Stimulated activated CD4-positive, alpha-beta T cell treated with anti-CD3 and anti-CD28 coated beads, Interleukin-4, amount 100 ng/mL, for 4 hours (primary cell): ENCODE data around the gene LSAMP.

Experiments
- DNase-seq, 2 experiments: peaks; one replicate each; pipeline ENCODE4 v3.0.0-alpha.2; 2020

The LSAMP gene

DNA sequence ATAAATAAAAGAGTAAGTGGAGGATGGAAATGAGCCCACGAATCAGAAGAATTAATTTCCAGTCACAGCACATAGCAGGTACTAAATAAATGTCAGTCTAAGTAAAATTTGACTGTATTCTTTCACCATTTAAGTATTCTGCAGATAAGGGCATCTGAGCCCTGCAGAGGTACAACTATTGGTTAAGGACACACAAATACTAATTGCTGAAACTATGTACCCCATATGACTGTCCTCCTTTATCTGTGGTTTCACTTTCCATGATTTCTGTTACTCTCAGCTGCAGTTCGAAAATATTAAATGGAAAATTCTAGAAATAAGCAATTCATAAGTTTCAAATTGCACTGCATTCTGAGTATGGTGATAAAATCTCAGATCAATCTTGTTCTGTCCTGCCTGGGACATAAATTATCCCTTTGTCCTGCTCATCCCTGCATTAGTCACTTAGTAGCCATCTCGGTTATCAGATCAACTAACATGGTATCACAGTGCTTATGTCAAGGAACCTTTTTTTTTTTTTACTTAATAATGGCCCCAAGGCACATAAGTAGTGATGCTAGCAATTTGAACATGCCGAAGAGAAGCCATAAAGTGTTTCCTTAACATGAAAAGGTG, 95.1 kb downstream of the LSAMP start:
- no peak for DNase-seq

DNA sequence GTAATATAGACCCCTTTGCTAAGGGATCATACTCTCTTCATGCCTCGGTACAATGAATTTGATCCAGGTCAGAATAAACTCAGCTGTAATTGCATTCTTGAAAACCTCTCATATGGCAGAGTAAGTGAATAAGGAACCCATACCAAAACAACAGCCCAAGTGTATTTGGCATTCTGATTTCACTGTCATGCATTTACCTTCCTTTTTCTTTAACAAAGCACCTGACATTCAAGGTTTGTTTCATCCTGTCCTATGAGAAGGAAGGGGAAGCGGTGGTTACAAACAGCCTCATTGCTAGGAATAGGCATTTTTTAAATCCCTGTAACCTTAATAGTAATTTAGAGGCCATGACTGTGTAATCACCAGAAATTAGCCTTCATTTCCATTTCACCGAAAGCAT, 97.1 kb downstream of the LSAMP start:
- DNase-seq, result no peak

DNA sequence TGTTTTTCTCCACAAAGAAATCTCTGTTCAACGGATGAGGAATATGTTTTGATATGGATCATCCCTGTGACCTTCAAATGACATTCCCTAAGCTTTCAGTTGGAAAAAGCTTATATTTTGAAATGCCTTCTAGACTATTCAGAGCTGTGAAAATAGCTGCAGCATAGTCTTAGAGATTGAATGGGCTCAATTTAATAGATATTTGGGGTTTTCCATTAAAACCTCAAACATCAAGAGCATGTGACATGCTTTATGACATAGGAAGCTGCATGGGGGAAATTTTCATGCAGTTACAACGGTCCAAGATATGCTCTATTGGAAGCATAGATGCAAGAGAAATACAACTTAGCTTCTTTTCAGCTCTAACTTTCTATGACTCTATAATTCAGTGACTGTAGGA, 102.8 kb downstream of the LSAMP start:
- no peak for DNase-seq

DNA sequence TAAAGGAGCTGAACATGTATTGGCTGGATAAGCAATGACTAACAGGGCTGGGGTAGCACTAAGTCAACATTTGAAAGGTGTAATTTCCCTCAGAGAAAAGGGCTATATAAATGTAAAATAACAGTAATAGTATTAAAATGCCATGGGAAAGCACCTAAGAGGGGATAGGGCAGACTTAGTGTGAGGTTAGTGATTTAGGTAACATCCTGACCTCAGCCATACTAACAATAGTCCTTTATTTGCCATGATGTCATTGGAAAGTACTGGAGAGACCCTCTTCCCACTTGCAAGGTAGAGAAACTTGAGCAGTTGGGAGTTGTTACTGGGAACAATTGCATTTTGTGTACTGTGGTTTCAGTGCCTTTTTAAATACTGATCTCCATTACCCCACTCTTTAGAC, 103.4 kb downstream of the LSAMP start:
- DNase-seq, result no peak

DNA sequence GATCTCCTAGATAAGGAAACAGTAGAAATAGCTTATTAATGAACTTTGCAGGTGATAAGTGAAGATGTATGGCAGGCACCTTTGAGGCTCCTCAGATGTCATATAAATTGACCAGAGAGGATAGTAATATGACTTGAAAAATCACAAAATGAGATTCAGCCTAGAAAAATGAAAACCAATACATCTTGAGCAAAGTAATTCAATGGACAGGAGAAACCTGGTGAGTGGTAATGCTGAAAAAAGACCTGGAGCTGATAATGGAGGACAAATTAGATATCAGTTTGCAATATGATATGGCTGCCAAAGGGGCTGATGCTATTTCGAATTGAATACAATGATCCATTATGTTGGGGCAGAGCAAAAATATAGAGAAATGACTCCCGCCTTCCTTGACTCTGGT, 103.9 kb downstream of the LSAMP start:
- DNase-seq, result no peak

DNA sequence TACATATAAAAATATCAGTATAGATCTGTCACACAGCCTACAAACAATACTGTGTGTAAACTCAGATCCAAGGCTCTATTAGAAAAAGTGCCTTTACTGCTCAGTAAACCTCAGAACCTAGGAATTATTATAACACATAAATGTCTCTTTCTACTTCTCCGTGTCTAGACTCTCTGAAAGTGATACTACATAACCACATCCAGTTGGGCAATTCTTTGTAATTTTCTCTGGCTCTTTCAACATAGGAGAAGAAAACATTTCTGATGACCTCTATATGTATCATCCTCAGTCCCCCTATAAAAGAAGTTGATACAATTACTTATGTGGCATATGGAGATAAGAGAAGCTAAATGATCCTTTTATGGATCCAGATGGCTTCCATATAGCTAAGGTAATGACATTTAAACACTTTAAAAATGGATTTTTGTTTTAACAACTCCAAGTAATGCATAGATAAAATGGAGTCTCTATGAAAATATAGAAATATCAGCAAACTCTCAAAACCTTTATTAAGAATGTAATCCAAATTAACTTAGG, 104.5 kb downstream of the LSAMP start:
- DNase-seq, result no peak

DNA sequence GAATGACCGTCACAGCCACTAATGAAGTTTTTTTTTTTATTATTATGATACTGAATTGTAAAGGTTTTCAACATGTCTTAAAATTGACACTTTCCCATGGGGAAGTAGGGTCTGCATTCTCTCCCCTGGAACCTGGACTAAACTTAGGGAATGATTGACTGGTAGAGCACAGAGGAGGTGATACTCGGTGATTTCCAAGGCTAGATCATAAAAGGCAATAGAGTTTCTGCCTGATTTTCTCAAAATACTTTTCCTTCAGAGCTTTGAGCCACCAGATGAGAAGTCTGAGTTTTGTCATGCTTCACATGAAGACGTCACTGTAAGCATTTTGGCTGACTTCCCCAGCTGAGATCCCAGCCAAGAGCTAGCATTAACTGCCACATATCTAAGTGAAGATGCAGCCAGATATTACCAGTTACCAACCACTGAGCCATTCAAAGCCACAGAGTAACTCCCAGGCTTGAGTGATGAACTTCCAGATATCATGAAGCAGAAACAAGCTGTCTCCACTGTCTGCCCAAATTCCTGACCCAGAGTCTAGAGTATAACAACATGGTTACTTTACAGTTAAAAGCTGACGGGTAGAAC, 105.8 kb downstream of the LSAMP start:
- no peak for DNase-seq

DNA sequence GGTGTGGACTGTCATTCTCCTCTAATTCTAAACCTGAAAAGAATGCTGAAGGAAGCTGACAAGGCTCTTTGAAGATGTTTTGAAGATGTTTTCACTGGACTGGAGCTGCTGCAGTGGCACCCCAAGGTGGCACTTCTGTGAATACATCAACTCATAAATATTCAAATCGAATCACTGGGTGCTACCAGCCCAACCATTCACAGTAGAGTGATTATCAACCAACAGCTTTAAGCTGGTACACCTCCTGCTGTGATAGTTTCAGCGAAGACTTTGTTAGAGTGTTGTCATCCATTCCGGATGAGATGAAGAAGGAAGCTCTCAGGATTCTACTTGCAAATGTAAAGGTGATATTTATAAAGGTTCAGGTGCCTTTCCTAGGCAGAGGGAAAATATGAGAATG, 106.6 kb downstream of the LSAMP start:
- DNase-seq, result no peak

DNA sequence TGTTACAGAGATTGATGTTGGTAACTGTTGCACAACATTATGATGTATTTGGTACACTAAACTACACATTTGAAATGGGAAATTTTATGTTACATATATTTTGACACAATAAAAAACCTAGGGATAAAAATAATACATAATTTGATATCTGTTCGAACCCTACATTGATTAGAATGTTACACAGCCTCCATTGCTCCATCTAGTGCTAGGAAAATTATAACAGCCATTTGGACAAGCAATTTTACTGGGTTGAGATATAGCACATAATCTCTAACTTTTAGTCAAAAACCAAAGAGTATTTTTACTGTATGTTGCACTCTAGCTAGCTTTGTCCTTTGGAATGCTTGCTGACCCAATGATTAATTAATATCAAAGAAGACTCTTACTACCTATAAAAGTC, 108.1 kb downstream of the LSAMP start:
- DNase-seq, result no peak

DNA sequence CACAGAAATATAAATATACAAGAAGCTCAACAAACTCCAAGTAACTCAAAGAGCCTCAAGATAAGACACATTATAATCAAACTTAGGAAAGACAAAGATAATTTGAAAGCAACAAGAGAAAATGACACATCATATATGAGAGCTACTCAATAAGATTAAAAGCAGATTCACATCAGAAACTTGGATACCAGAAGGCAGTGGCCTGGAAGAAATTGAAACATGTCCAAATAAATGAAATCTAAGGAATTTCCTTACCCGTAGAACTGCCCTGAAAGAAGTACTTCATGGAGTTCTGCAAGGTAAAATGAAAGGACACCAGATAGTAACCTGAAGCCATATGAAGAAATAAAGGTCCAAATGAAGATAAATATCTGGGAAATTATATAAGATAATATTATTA, 113.9 kb downstream of the LSAMP start:
- DNase-seq, result no peak

DNA sequence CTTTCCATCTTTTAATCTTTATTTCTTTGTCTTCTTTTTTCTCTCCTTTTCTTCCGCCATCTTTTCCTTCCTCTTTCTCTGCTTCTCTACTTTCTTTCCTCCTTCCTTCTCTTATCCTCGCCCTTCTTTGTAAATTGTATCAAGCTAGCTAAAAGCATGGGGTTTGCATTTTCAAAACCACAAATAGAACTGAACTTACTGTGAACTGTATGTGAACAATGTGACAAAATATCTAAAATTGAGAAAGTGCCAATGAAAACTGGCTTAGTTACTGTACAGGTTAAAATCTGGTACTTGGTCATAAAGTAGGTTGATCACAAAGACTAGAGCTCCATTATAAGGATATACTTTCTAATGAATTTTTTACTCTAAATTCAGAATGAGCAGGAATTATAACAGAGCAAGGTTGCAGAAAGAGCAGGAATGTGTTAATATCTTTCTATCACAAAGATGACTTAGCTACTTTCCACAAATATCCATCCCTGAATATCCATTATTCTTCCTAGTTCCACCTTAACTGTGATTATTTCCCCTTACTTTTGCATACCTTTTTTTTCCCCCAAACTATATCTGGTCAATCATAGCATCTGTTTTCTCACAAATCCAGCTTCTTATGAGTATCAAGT, 122.4 kb downstream of the LSAMP start:
- no peak for DNase-seq

DNA sequence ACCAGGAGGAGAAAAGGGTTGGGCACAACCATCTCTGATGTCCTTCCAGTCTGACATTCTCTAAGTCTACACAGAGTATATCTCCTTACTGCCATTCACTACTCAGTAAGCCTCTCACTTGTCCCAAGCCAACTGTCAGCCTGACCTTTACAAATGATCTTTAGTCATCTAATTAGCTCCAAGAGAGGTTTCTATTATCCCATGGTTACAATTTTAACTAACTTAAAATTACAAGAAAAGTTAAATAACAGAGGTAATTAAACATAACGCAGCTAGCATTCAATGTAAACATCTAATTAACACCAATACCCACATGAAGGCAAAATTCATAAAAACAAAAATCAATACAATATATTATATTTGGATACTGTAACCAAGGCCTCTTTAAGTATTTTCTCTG, 126.9 kb downstream of the LSAMP start:
- DNase-seq, result no peak

DNA sequence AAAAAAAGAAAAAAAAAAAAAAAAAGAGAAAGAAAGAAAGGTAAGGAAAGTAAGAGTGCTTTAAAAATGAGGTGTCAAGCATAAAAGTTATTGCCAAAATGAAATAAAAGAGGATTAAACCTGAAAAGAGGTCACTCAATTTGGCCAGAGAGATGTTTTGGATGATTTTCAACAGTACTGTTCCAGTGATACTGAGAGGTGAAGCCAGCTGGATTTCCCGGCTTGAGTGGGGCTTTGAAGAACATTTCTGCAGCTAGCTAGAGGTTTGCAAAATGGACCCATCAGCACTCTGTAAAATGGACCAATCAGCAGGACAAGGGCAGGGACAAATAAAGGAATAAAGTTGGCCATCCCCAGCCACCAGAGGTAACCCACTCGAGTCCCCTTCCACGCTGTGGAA, 128.5 kb downstream of the LSAMP start:
- DNase-seq, result no peak

DNA sequence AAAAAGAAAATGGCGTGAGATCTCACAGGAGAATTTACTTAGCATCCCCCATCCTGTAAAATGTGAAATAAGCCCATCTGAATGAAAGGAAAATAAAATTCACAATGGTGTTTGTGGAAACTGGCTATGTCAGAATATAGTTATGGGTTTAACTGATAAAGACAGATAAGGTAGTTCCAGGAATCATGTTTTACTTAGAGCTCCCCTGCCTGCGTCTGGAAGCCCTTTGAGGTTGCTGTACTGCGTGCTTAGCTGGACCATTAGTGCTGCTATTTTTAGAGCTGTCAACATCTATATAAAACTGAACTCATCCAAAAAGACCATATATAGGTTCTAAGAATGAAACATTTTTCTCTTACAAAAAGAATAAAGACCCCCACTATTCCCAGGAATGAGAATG, 130.8 kb downstream of the LSAMP start:
- no peak for DNase-seq

DNA sequence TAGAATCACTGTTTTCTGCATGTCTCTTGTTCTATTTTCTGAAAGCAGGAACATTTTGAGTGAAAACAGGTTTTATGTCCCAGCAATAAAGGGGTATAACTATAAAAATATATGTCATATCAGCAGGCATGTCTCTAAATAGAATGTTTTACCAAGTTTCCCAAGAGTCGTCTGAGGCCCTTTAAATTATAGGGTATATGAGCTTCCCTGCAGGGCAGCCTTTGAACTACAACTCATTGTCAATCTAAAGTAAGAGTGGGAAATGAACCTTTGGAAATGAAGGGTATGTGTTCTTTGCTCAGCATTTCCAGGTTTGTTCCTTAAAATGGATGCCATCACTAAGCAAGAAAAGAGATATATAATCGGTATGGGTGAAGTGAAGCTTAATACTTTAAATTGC, 138.6 kb downstream of the LSAMP start:
- DNase-seq, result no peak

DNA sequence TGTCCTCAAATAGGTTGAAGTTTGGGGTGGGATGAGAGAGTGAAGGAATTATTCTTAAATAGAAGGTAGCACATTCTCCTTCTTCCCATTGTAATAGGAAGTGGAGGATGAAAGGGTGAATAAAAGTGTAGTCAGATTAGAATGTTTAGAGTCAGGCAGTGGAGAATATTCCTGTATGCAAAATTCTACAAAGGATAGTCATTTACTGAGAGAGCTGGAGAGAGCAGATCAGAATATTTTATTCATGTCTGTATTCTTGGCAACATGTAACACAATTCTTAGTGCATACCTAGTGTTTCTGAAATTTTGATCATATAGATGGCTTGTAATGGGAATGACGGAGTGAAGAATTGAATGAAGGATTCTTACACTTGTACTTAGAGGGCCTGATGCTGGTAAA, 139.1 kb downstream of the LSAMP start:
- DNase-seq, result no peak

DNA sequence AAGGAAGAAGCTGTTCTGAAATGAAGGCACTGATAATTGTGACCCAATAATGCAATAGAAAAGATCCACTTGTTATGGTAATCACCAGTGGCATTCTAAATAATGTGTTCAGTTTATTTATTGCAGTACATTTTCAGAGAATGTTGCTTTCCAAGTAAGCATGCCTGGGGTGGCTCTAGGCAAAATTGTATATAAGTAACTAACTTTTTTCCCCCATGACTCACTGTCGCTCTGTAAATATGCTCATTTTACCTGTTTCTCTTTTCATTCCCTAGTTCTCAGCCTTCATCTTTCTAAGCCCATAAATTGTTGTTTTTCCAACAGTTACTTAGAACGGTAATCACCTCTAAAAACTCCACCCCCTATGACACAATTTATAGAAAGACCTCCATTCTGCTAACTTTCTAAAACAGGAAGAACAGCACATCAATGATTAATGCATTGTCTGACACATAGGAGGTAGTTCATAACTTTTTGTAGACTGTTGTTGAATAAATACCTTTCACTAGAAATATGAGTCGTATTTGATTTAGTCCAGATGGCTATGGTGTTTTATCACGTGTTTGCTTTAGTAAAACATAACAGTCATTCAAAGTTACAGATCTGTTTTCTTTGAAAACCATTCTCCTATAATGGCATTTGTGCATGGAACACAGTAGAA, 143.1 kb downstream of the LSAMP start:
- DNase-seq, result no peak

DNA sequence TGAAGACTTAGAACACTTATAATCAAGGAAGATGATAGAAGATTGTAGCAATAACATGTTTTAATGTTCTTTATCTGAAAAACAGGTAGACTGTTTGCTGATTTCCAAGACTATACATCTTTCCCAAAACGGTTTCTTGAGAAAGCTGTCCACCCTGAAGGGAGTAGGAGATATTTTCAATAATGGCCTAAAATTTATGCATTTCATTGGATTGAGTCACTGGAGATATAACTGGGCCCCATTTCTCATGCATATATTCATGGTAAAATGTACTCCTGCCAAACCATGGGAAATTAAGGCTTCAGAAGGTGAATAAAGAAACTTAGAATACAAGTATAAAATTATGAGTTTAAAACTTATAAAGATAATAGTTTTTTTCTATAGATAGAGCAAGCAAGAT, 143.9 kb downstream of the LSAMP start:
- DNase-seq, result no peak

DNA sequence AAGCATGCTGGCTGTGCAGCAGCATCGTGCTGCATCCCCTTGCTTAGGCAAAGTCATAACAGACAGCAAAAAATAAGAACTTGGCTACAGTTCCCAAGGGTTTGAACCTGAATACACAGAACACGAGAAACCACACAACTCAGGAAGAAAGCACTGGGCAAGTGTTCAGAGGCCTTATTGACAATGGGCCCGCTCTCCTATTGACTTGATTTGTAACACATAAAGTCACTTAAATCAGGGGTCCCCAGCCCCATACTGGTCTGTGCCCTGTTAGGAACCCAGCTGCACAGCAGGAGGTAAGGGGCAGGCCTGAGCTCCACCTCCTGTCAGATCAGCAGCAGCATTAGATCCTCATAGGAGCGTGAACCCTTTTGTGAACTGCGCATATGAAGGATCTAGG, 145.1 kb downstream of the LSAMP start:
- DNase-seq, result no peak

DNA sequence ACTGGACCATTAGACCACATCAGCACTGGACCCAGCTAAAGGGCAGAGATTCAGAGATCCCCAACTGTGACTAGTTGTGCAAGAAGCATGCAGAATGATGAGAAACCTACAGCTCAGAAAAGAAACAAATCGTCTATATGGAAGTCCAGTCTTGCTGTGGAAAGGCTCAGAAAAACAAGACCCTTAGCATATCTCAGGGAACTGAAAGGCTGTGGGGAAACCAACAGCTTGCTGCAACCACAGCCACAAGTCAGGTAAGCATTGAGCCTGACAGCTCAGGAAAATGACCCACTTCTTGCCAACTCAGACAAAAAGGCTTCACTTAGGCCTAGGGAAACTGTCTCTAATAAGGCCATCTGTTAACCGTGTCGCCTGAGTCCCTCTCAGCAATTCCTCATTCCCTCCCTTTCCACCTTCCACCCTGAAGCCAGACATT, 145.6 kb downstream of the LSAMP start:
- no peak for DNase-seq

DNA sequence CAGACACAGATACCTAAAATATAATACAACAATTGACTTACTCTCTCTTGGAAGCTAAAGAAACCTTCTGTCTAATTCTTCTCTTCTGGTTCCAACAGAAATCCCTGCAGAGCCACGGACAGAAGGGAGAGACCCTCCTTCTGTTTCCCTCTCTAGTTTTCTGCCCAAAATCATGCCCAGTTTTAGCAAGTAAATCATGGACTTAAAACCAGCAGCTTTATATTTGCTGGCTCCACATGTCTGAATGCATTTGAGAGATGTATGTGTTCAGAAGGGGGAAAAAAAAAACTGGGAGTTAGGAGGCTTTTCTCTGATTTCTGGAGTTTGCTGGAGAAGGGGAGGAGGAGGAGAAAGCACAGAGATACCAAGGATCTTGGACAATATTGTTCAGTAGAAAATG, 147.1 kb downstream of the LSAMP start:
- no peak for DNase-seq

DNA sequence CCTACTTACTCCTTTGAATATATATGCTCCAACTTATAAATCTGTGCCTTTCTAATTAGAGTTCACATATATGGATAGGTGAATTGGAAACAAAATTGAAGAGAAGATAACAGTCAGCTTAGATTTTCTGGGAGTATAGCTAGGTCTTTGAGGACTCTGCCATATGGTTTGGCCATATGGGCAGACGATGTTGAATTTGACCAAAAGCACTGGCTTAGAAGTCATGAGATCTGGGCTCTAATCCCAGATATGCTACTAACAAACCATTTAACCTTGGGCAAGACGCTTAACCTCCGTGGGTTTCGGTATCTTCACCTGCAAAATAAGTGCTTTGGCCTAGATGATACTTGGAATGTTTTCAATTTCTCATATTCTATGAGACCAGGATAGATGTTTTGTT, 154.1 kb downstream of the LSAMP start:
- DNase-seq, result no peak

DNA sequence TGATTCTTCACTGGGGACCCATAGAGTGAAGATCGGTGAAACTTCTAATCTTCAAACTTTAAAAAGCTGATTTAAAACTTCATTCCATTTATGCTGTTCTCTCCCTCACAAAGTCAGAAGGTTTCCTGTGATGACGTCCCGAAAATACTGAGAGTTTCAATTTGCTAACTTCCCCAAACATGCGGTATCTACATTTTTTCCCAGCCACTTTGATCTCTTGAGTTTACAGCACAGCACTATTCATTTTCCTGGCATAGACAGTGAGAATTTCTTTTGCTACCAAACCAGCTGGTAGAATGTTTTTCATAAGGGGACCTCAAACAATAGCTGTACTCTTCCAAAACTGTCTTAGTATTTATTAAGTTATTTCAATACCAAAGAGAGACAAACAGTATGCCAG, 156.8 kb downstream of the LSAMP start:
- DNase-seq, result no peak

DNA sequence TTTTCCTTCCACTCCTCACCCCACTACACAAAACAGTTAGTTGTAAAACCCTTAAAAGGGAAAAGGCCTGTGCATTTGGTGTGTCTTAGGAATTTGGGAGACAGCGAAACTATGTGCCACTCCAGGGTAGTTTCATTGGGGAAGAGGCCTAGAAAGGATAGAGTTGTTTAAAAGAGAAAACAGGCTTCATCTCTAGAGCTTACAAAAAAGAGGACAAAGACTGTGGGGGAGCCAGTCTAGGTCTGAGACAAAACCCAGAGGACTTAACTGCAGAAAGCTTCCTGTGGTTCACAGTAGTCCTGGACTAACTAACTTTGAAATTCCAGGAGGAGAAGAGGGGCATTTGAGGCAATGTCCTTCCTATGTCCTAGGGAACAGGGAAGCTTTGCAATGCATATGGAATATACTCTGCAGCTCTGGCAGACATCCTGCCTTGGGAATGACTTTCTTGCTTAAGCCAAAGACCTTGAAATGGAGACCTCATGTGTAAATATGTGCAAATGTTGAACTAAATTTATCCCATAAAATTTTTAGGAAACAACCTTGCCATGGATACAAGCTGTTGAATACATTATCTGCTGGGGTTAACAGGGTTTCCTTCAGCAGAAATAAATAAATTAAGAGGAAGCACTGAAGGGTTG, 159.4 kb downstream of the LSAMP start:
- no peak for DNase-seq
